ENCODE results near the gene EIF4G3. TPM values are rescaled to one million over a fixed set of nuclear protein-coding genes. Genes with fewer than 3 reads are reported as not detected.

EIF4G3 gene
- total RNA-seq, 4 donors from 2014 or later = 18.8 to 75.0 (median 34.9) TPM

- intact Hi-C loops (cut with DNase I; ENCODE audit: low total_unique reads) = no loop called here
- Histone ChIP-seq H3K4me3 (no peak overlapping the region), H3K27ac (no peak overlapping the region), H3K36me3 (no peaks in the 10 kb centered on the region), H3K27me3 (no peaks in the 10 kb centered on the region), H3K9me3 (no peaks in the 10 kb centered on the region), H3K4me1 (no peaks in the 10 kb centered on the region)
- TF ChIP-seq, protein P1, sequence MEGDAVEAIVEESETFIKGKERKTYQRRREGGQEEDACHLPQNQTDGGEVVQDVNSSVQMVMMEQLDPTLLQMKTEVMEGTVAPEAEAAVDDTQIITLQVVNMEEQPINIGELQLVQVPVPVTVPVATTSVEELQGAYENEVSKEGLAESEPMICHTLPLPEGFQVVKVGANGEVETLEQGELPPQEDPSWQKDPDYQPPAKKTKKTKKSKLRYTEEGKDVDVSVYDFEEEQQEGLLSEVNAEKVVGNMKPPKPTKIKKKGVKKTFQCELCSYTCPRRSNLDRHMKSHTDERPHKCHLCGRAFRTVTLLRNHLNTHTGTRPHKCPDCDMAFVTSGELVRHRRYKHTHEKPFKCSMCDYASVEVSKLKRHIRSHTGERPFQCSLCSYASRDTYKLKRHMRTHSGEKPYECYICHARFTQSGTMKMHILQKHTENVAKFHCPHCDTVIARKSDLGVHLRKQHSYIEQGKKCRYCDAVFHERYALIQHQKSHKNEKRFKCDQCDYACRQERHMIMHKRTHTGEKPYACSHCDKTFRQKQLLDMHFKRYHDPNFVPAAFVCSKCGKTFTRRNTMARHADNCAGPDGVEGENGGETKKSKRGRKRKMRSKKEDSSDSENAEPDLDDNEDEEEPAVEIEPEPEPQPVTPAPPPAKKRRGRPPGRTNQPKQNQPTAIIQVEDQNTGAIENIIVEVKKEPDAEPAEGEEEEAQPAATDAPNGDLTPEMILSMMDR (IDR thresholded peaks at IDR 0.05) = no peak
- no peak for TF ChIP-seq POLR2A (IDR thresholded peaks at IDR 0.05)
- DNase-seq = no peak
Observed at GRCh38 chr1:20830378-20830777, 346.3 kb downstream of the EIF4G3 start.

- Histone ChIP-seq H3K4me3 (no peak overlapping the region), H3K27me3 (no peaks in the 10 kb centered on the region), H3K9me3 (no peaks in the 10 kb centered on the region), H3K36me3 (no peaks in the 10 kb centered on the region), H3K27ac (no peak overlapping the region), H3K4me1 (no peaks in the 10 kb centered on the region)
- no peak for DNase-seq
- intact Hi-C loops (cut with DNase I; ENCODE audit: low total_unique reads) = no loop called here
- TF ChIP-seq, protein P1 (IDR thresholded peaks at IDR 0.05) = no peak
- TF ChIP-seq POLR2A (IDR thresholded peaks at IDR 0.05) = no peak
Observed at GRCh38 chr1:20829946-20830345, 346.8 kb downstream of the EIF4G3 start.

GRCh38 chr1:20829531-20829930 lies 347.2 kb downstream of the EIF4G3 start:
- DNase-seq = no peak
- no peaks in the 10 kb centered on the region for H3K36me3 ChIP-seq
- no peaks in the 10 kb centered on the region for H3K27me3 ChIP-seq
- no peaks in the 10 kb centered on the region for H3K9me3 ChIP-seq
- intact Hi-C loops (cut with DNase I; ENCODE audit: low total_unique reads) = no loop called here
- H3K27ac ChIP-seq = no peak overlapping the region
- no peak overlapping the region for H3K4me3 ChIP-seq
- H3K4me1 ChIP-seq = no peaks in the 10 kb centered on the region
- TF ChIP-seq POLR2A (IDR thresholded peaks at IDR 0.05) = no peak
- TF ChIP-seq, protein P1 (IDR thresholded peaks at IDR 0.05) = no peak

- Histone ChIP-seq H3K27ac (no peak overlapping the region), H3K36me3 (no peaks in the 10 kb centered on the region), H3K4me1 (no peaks in the 10 kb centered on the region), H3K4me3 (no peak overlapping the region), H3K27me3 (no peaks in the 10 kb centered on the region), H3K9me3 (no peaks in the 10 kb centered on the region)
- intact Hi-C loops (cut with DNase I; ENCODE audit: low total_unique reads) = no loop called here
- DNase-seq = no peak
- TF ChIP-seq, protein P1 (IDR thresholded peaks at IDR 0.05) = no peak
- TF ChIP-seq POLR2A (IDR thresholded peaks at IDR 0.05) = no peak
Observed at GRCh38 chr1:20823845-20824244, 352.9 kb downstream of the EIF4G3 start.

DNA sequence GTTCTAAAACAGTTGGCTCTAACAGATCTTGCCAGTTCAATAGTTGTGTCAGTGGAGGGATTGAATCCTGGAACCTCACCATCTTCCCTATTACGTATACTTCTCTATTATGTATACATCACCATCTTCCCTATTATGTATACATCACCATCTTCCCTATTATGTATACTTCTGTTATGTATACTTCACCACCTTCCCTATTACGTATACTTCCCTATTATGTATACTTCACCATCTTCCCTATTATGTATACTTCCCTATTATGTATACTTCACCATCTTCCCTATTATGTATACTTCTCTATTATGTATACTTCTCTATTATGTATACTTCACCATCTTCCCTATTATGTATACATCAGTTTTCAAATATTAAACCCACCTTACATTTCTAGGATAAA lies 355.2 kb downstream of the EIF4G3 start:
- Histone ChIP-seq H3K9me3 (no peaks in the 10 kb centered on the region), H3K4me1 (no peaks in the 10 kb centered on the region), H3K27me3 (no peaks in the 10 kb centered on the region), H3K4me3 (no peak overlapping the region), H3K36me3 (no peaks in the 10 kb centered on the region), H3K27ac (no peak overlapping the region)
- no peak for DNase-seq
- TF ChIP-seq POLR2A (IDR thresholded peaks at IDR 0.05) = no peak
- TF ChIP-seq, protein P1 (IDR thresholded peaks at IDR 0.05) = no peak
- intact Hi-C loops (cut with DNase I; ENCODE audit: low total_unique reads) = no loop called here
